Measurements from ENCODE around the gene PALLD. TPM values are rescaled to one million over a fixed set of nuclear protein-coding genes. Genes with fewer than 3 reads are reported as not detected.

Gene PALLD
- total and polyA plus RNA-seq, 2 of the 8 experiments (the other 6 are each of a cell fraction or from before 2014, with no cell fraction given), result 10.5 to 25.0 TPM

DNA sequence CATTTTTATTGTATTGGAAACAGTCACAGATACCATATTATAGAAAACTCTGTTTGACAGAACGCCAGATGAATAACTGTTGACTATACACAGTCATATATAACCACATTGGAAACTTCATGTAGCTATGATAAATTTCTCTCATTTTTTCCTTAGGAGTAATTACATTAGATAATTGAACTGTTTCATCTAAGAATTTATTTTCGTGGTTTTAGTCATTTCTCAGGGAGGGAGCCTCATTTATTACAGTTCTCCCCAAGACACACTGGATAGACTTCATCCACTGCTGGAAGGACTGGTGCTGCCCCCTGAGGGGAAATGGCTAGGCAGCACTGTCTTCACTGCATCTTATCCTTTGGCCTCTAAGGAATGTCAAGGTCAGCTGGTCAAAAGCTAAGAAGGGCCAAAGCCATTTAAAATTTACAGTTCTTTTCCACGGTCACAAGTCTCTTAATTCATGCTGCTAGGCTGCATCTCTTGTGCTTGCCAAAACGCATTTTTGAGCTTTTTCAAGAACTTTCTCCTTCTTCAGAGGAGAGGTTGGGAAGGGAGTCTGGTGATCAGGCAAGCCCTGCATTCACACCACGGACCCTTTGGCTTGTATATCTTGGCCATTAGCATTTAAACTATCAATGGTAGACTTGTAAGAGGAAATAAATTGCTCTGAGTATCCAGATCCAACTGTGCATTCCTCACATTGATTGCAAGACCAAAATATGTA is 368.1 kb downstream of the PALLD start (continued):
- TF ChIP-seq, protein P1, sequence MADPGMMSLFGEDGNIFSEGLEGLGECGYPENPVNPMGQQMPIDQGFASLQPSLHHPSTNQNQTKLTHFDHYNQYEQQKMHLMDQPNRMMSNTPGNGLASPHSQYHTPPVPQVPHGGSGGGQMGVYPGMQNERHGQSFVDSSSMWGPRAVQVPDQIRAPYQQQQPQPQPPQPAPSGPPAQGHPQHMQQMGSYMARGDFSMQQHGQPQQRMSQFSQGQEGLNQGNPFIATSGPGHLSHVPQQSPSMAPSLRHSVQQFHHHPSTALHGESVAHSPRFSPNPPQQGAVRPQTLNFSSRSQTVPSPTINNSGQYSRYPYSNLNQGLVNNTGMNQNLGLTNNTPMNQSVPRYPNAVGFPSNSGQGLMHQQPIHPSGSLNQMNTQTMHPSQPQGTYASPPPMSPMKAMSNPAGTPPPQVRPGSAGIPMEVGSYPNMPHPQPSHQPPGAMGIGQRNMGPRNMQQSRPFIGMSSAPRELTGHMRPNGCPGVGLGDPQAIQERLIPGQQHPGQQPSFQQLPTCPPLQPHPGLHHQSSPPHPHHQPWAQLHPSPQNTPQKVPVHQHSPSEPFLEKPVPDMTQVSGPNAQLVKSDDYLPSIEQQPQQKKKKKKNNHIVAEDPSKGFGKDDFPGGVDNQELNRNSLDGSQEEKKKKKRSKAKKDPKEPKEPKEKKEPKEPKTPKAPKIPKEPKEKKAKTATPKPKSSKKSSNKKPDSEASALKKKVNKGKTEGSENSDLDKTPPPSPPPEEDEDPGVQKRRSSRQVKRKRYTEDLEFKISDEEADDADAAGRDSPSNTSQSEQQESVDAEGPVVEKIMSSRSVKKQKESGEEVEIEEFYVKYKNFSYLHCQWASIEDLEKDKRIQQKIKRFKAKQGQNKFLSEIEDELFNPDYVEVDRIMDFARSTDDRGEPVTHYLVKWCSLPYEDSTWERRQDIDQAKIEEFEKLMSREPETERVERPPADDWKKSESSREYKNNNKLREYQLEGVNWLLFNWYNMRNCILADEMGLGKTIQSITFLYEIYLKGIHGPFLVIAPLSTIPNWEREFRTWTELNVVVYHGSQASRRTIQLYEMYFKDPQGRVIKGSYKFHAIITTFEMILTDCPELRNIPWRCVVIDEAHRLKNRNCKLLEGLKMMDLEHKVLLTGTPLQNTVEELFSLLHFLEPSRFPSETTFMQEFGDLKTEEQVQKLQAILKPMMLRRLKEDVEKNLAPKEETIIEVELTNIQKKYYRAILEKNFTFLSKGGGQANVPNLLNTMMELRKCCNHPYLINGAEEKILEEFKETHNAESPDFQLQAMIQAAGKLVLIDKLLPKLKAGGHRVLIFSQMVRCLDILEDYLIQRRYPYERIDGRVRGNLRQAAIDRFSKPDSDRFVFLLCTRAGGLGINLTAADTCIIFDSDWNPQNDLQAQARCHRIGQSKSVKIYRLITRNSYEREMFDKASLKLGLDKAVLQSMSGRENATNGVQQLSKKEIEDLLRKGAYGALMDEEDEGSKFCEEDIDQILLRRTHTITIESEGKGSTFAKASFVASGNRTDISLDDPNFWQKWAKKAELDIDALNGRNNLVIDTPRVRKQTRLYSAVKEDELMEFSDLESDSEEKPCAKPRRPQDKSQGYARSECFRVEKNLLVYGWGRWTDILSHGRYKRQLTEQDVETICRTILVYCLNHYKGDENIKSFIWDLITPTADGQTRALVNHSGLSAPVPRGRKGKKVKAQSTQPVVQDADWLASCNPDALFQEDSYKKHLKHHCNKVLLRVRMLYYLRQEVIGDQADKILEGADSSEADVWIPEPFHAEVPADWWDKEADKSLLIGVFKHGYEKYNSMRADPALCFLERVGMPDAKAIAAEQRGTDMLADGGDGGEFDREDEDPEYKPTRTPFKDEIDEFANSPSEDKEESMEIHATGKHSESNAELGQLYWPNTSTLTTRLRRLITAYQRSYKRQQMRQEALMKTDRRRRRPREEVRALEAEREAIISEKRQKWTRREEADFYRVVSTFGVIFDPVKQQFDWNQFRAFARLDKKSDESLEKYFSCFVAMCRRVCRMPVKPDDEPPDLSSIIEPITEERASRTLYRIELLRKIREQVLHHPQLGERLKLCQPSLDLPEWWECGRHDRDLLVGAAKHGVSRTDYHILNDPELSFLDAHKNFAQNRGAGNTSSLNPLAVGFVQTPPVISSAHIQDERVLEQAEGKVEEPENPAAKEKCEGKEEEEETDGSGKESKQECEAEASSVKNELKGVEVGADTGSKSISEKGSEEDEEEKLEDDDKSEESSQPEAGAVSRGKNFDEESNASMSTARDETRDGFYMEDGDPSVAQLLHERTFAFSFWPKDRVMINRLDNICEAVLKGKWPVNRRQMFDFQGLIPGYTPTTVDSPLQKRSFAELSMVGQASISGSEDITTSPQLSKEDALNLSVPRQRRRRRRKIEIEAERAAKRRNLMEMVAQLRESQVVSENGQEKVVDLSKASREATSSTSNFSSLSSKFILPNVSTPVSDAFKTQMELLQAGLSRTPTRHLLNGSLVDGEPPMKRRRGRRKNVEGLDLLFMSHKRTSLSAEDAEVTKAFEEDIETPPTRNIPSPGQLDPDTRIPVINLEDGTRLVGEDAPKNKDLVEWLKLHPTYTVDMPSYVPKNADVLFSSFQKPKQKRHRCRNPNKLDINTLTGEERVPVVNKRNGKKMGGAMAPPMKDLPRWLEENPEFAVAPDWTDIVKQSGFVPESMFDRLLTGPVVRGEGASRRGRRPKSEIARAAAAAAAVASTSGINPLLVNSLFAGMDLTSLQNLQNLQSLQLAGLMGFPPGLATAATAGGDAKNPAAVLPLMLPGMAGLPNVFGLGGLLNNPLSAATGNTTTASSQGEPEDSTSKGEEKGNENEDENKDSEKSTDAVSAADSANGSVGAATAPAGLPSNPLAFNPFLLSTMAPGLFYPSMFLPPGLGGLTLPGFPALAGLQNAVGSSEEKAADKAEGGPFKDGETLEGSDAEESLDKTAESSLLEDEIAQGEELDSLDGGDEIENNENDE (IDR thresholded peaks at IDR 0.05; ENCODE audit: insufficient replicate concordance, low read length), result no peak
- TF ChIP-seq EGR1 (IDR thresholded peaks at IDR 0.05; ENCODE audit: borderline replicate concordance, low read depth, low read length), result no peak
- TF ChIP-seq NRF1 (IDR thresholded peaks at IDR 0.05; ENCODE audit: low read depth, low read length), result no peak
- no peak for TF ChIP-seq KDM5A (IDR thresholded peaks at IDR 0.05; ENCODE audit: low read length)
- TF ChIP-seq CBX5 (IDR thresholded peaks at IDR 0.05; ENCODE audit: low read depth, low read length), result no peak
- TF ChIP-seq, protein P2, sequence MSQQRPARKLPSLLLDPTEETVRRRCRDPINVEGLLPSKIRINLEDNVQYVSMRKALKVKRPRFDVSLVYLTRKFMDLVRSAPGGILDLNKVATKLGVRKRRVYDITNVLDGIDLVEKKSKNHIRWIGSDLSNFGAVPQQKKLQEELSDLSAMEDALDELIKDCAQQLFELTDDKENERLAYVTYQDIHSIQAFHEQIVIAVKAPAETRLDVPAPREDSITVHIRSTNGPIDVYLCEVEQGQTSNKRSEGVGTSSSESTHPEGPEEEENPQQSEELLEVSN (IDR thresholded peaks at IDR 0.05), result no peak
- TF ChIP-seq, protein P3, sequence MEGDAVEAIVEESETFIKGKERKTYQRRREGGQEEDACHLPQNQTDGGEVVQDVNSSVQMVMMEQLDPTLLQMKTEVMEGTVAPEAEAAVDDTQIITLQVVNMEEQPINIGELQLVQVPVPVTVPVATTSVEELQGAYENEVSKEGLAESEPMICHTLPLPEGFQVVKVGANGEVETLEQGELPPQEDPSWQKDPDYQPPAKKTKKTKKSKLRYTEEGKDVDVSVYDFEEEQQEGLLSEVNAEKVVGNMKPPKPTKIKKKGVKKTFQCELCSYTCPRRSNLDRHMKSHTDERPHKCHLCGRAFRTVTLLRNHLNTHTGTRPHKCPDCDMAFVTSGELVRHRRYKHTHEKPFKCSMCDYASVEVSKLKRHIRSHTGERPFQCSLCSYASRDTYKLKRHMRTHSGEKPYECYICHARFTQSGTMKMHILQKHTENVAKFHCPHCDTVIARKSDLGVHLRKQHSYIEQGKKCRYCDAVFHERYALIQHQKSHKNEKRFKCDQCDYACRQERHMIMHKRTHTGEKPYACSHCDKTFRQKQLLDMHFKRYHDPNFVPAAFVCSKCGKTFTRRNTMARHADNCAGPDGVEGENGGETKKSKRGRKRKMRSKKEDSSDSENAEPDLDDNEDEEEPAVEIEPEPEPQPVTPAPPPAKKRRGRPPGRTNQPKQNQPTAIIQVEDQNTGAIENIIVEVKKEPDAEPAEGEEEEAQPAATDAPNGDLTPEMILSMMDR (IDR thresholded peaks at IDR 0.05; ENCODE audit: control extremely low read depth in 1 of 3, insufficient read depth in 1 of 3, low read depth in 1 of 3, low read length in 3 of 3), result peak; percentile 48 to 64 (median 63)

Data from H1 (cell line).